Measurements from ENCODE around the gene B4GALT6.

Gene B4GALT6

GRCh38 chr18:31711365-31712172, 27.2 kb upstream of the B4GALT6 start:
- Histone ChIP-seq H3K4me3 (ENCODE audit: low read length) (no peak overlapping the region), H3K36me3 (ENCODE audit: control insufficient read depth, low read depth, low read length) (no peaks in the 10 kb centered on the region), H3K9me3 (ENCODE audit: control insufficient read depth, low read depth, low read length) (no peaks in the 10 kb centered on the region), H3K9ac (ENCODE audit: low read length) (no peak overlapping the region), H3K27ac (ENCODE audit: low read length) (no peak overlapping the region), H3K4me1 (ENCODE audit: control insufficient read depth, low read depth, low read length) (no peaks in the 10 kb centered on the region), H3K27me3 (ENCODE audit: control insufficient read depth, insufficient read depth, low read length) (no peaks in the 10 kb centered on the region)

GRCh38 chr18:31710826-31711225, 26.4 kb upstream of the B4GALT6 start:
- Histone ChIP-seq H3K27me3 (ENCODE audit: control insufficient read depth, insufficient read depth, low read length) (no peaks in the 10 kb centered on the region), H3K27ac (ENCODE audit: low read length) (no peak overlapping the region), H3K4me3 (ENCODE audit: low read length) (no peak overlapping the region), H3K4me1 (ENCODE audit: control insufficient read depth, low read depth, low read length) (no peaks in the 10 kb centered on the region), H3K9me3 (ENCODE audit: control insufficient read depth, low read depth, low read length) (no peaks in the 10 kb centered on the region), H3K36me3 (ENCODE audit: control insufficient read depth, low read depth, low read length) (no peaks in the 10 kb centered on the region), H3K9ac (ENCODE audit: low read length) (no peak overlapping the region)

- H3K4me3 ChIP-seq (ENCODE audit: low read length) = no peak overlapping the region
- no peaks in the 10 kb centered on the region for H3K27me3 ChIP-seq (ENCODE audit: control insufficient read depth, insufficient read depth, low read length)
- H3K36me3 ChIP-seq (ENCODE audit: control insufficient read depth, low read depth, low read length) = no peaks in the 10 kb centered on the region
- H3K4me1 ChIP-seq (ENCODE audit: control insufficient read depth, low read depth, low read length) = peaks cover 10% of the 10 kb centered on the region
- no peak overlapping the region for H3K27ac ChIP-seq (ENCODE audit: low read length)
- H3K9me3 ChIP-seq (ENCODE audit: control insufficient read depth, low read depth, low read length) = no peaks in the 10 kb centered on the region
- H3K9ac ChIP-seq (ENCODE audit: low read length) = no peak overlapping the region
Observed at GRCh38 chr18:31707815-31708214, 23.4 kb upstream of the B4GALT6 start.

- no peaks in the 10 kb centered on the region for H3K27me3 ChIP-seq (ENCODE audit: control insufficient read depth, insufficient read depth, low read length)
- no peak overlapping the region for H3K27ac ChIP-seq (ENCODE audit: low read length)
- no peak overlapping the region for H3K4me3 ChIP-seq (ENCODE audit: low read length)
- H3K9me3 ChIP-seq (ENCODE audit: control insufficient read depth, low read depth, low read length) = no peaks in the 10 kb centered on the region
- H3K36me3 ChIP-seq (ENCODE audit: control insufficient read depth, low read depth, low read length) = no peaks in the 10 kb centered on the region
- H3K9ac ChIP-seq (ENCODE audit: low read length) = no peak overlapping the region
- peaks cover 14% of the 10 kb centered on the region for H3K4me1 ChIP-seq (ENCODE audit: control insufficient read depth, low read depth, low read length)
Observed at GRCh38 chr18:31702449-31702848, 18.1 kb upstream of the B4GALT6 start.

GRCh38 chr18:31701744-31702143, 17.4 kb upstream of the B4GALT6 start:
- Histone ChIP-seq H3K27ac (ENCODE audit: low read length) (no peak overlapping the region), H3K9me3 (ENCODE audit: control insufficient read depth, low read depth, low read length) (no peaks in the 10 kb centered on the region), H3K27me3 (ENCODE audit: control insufficient read depth, insufficient read depth, low read length) (no peaks in the 10 kb centered on the region), H3K4me3 (ENCODE audit: low read length) (no peak overlapping the region), H3K4me1 (ENCODE audit: control insufficient read depth, low read depth, low read length) (peaks cover 14% of the 10 kb centered on the region), H3K36me3 (ENCODE audit: control insufficient read depth, low read depth, low read length) (no peaks in the 10 kb centered on the region), H3K9ac (ENCODE audit: low read length) (no peak overlapping the region)

- Histone ChIP-seq H3K9me3 (ENCODE audit: control insufficient read depth, low read depth, low read length) (no peaks in the 10 kb centered on the region), H3K36me3 (ENCODE audit: control insufficient read depth, low read depth, low read length) (no peaks in the 10 kb centered on the region), H3K27ac (ENCODE audit: low read length) (no peak overlapping the region), H3K9ac (ENCODE audit: low read length) (no peak overlapping the region), H3K4me1 (ENCODE audit: control insufficient read depth, low read depth, low read length) (peaks cover 14% of the 10 kb centered on the region), H3K4me3 (ENCODE audit: low read length) (no peak overlapping the region), H3K27me3 (ENCODE audit: control insufficient read depth, insufficient read depth, low read length) (no peaks in the 10 kb centered on the region)
Observed at GRCh38 chr18:31700990-31701389, 16.6 kb upstream of the B4GALT6 start.

GRCh38 chr18:31697351-31698298, 13.2 kb upstream of the B4GALT6 start:
- Histone ChIP-seq H3K27ac (ENCODE audit: low read length) (no peak overlapping the region), H3K4me3 (ENCODE audit: low read length) (no peak overlapping the region), H3K27me3 (ENCODE audit: control insufficient read depth, insufficient read depth, low read length) (no peaks in the 10 kb centered on the region), H3K9ac (ENCODE audit: low read length) (no peak overlapping the region), H3K36me3 (ENCODE audit: control insufficient read depth, low read depth, low read length) (no peaks in the 10 kb centered on the region), H3K9me3 (ENCODE audit: control insufficient read depth, low read depth, low read length) (no peaks in the 10 kb centered on the region), H3K4me1 (ENCODE audit: control insufficient read depth, low read depth, low read length) (peaks cover 2% of the 10 kb centered on the region)

- Histone ChIP-seq H3K9me3 (ENCODE audit: control insufficient read depth, low read depth, low read length) (no peaks in the 10 kb centered on the region), H3K36me3 (ENCODE audit: control insufficient read depth, low read depth, low read length) (no peaks in the 10 kb centered on the region), H3K4me1 (ENCODE audit: control insufficient read depth, low read depth, low read length) (no peaks in the 10 kb centered on the region), H3K9ac (ENCODE audit: low read length) (no peak overlapping the region), H3K27ac (ENCODE audit: low read length) (no peak overlapping the region), H3K27me3 (ENCODE audit: control insufficient read depth, insufficient read depth, low read length) (no peaks in the 10 kb centered on the region), H3K4me3 (ENCODE audit: low read length) (no peak overlapping the region)
Observed at GRCh38 chr18:31695989-31696388, 11.6 kb upstream of the B4GALT6 start.

GRCh38 chr18:31694297-31694696, 9.9 kb upstream of the B4GALT6 start:
- Histone ChIP-seq H3K4me3 (ENCODE audit: low read length) (no peak overlapping the region), H3K27me3 (ENCODE audit: control insufficient read depth, insufficient read depth, low read length) (no peaks in the 10 kb centered on the region), H3K36me3 (ENCODE audit: control insufficient read depth, low read depth, low read length) (no peaks in the 10 kb centered on the region), H3K4me1 (ENCODE audit: control insufficient read depth, low read depth, low read length) (no peaks in the 10 kb centered on the region), H3K9me3 (ENCODE audit: control insufficient read depth, low read depth, low read length) (no peaks in the 10 kb centered on the region), H3K9ac (ENCODE audit: low read length) (no peak overlapping the region), H3K27ac (ENCODE audit: low read length) (no peak overlapping the region)

- H3K9ac ChIP-seq (ENCODE audit: low read length) = no peak overlapping the region
- peaks cover 20% of the 10 kb centered on the region for H3K4me1 ChIP-seq (ENCODE audit: control insufficient read depth, low read depth, low read length)
- peaks cover 2% of the 10 kb centered on the region for H3K27me3 ChIP-seq (ENCODE audit: control insufficient read depth, insufficient read depth, low read length)
- H3K27ac ChIP-seq (ENCODE audit: low read length) = no peak overlapping the region
- no peak overlapping the region for H3K4me3 ChIP-seq (ENCODE audit: low read length)
- H3K36me3 ChIP-seq (ENCODE audit: control insufficient read depth, low read depth, low read length) = no peaks in the 10 kb centered on the region
- H3K9me3 ChIP-seq (ENCODE audit: control insufficient read depth, low read depth, low read length) = no peaks in the 10 kb centered on the region
Observed at GRCh38 chr18:31688606-31689005, 4.2 kb upstream of the B4GALT6 start.

GRCh38 chr18:31686986-31687928, 2.9 kb upstream of the B4GALT6 start:
- Histone ChIP-seq H3K36me3 (ENCODE audit: control insufficient read depth, low read depth, low read length) (no peaks in the 10 kb centered on the region), H3K9me3 (ENCODE audit: control insufficient read depth, low read depth, low read length) (no peaks in the 10 kb centered on the region), H3K9ac (ENCODE audit: low read length) (no peak overlapping the region), H3K27ac (ENCODE audit: low read length) (no peak overlapping the region), H3K4me1 (ENCODE audit: control insufficient read depth, low read depth, low read length) (peaks cover 30% of the 10 kb centered on the region), H3K4me3 (ENCODE audit: low read length) (no peak overlapping the region), H3K27me3 (ENCODE audit: control insufficient read depth, insufficient read depth, low read length) (peaks cover 10% of the 10 kb centered on the region)
